GM06990 (cell line): Measurements from ENCODE around the gene BCL7B.

ENCODE experiments used
- DNase-seq: peaks from one replicate; pipeline ENCODE4 v3.0.0-alpha.2; 2011; ENCODE audit not compliant: insufficient read length; ENCODE audit errors: extremely low read depth
- H3K27me3 ChIP-seq: replicated peaks from 2 replicates; pipeline ENCODE4 v1.6.0; 2011; ENCODE audit warnings: low read length; ENCODE audit not compliant: control insufficient read depth, insufficient read depth
- H3K36me3 ChIP-seq: 2 replicates; pipeline ENCODE4 v1.5.1; 2011; ENCODE audit warnings: low read length; ENCODE audit not compliant: control insufficient read depth, insufficient read depth
- H3K4me3 ChIP-seq: replicated peaks from 2 replicates; pipeline ENCODE4 v1.5.1; 2011; ENCODE audit warnings: low read depth, mild to moderate bottlenecking, control low read depth, low read length
- TF ChIP-seq, protein P1 (sequence below): IDR thresholded peaks from 2 replicates; pipeline ENCODE4 v1.5.1; 2011; ENCODE audit warnings: low read length, control low read depth, mild to moderate bottlenecking, inconsistent platforms; ENCODE audit not compliant: insufficient read depth, poor library complexity, severe bottlenecking

The BCL7B gene

DNA sequence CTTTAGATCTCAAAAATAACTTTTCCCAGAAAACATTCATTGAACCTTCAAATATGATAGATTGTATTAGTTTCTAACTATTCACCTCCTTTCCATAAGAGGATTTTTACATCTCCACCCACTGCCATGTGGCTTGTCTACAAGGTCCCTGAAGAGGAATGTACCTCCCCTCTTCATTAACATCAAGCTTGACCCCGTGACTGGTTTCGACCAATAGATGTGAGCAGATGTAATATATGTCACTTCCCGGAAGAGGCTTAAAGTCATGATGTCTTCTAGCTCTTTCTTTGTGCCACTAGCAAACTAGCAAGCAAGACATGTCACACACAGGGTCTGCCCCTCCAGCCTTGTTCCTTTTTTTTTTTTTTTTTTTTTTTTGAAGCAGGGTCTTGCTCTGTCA, 42.3 kb downstream of the BCL7B start:
- no peak overlapping the region for H3K4me3 ChIP-seq
- peaks cover 5% of the 10 kb centered on the region for H3K36me3 ChIP-seq
- no peaks in the 10 kb centered on the region for H3K27me3 ChIP-seq
- TF ChIP-seq, protein P1, sequence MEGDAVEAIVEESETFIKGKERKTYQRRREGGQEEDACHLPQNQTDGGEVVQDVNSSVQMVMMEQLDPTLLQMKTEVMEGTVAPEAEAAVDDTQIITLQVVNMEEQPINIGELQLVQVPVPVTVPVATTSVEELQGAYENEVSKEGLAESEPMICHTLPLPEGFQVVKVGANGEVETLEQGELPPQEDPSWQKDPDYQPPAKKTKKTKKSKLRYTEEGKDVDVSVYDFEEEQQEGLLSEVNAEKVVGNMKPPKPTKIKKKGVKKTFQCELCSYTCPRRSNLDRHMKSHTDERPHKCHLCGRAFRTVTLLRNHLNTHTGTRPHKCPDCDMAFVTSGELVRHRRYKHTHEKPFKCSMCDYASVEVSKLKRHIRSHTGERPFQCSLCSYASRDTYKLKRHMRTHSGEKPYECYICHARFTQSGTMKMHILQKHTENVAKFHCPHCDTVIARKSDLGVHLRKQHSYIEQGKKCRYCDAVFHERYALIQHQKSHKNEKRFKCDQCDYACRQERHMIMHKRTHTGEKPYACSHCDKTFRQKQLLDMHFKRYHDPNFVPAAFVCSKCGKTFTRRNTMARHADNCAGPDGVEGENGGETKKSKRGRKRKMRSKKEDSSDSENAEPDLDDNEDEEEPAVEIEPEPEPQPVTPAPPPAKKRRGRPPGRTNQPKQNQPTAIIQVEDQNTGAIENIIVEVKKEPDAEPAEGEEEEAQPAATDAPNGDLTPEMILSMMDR: no peak
- DNase-seq: no peak

DNA sequence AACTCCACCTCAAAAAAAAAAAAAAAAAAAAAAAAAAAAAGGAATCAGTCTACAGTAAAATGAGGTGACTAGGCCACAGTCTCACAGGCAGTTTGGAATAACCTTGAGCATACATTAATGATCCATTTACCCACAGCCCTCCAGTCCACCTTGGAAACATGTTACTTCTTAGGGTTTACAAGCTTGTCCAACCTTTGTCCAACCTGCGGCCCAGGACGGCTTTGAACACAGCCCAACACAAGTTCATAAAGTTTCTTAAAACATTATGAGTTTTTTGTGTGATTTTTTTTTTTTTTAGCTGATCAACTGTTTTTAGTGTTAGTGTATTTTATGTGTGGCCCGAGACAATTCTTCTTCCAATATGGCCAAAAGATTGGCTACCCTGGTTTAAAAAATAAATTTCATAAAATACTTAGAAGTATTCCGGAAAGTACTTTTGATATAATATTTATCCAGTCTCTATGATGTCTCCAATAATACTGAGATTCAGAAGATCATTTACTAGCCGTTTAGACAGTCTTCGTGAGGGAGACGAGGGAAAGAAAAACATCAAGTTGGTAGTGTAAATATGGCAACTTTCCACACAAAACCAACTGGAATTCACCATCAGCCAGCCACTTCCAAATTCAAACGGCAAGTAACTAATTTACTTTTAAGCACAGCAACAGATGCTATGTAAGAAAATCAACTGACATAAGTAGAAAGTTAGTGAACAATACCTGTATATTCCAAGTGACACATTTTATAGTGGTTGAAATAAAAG, 45.3 kb downstream of the BCL7B start:
- H3K4me3 ChIP-seq: no peak overlapping the region
- H3K36me3 ChIP-seq: peaks cover 11% of the 10 kb centered on the region
- no peak for DNase-seq
- no peaks in the 10 kb centered on the region for H3K27me3 ChIP-seq
- TF ChIP-seq, protein P1: no peak

DNA sequence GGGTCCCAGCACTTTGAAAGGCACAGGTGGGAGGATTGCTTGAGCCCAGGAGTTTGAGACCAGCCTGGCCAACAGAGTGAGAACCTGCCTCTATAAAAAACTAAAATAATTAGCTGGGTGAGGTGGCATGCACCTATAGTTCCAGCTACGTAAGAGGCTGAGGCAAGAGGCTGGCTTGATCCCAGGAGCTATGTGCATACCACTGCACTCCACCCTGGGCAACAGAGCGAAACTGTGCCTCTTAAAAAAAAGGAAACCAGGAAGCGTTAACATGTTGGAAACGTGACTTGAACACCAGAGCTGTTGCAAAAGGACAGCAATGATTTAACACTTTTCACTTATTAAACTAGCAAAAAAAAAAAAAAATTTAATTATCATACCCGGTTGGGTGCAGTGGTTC, 48.0 kb downstream of the BCL7B start:
- Histone ChIP-seq H3K36me3 (peaks cover 8% of the 10 kb centered on the region), H3K27me3 (no peaks in the 10 kb centered on the region), H3K4me3 (no peak overlapping the region)
- TF ChIP-seq, protein P1: no peak
- DNase-seq: no peak

DNA sequence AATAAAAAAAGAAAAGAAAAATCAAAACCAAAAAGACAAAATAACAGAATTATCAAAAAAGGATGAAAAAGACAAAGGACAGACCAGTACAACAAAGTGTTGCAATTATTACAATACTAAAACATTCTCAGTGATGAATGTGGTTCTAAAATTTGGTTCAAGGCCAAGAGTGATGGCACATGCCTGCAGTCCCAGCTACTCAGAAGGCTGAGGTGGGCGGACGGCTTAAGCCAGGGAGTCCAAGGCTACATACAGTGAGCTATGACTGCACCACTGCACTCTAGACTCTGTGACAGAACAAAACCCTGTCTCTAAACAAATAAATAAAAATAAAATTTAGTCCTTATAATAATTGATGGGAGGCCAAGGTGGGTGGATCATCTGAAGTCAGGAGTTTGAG, 49.9 kb downstream of the BCL7B start:
- Histone ChIP-seq H3K36me3 (peaks cover 14% of the 10 kb centered on the region), H3K27me3 (no peaks in the 10 kb centered on the region), H3K4me3 (no peak overlapping the region)
- DNase-seq: no peak
- TF ChIP-seq, protein P1: no peak

DNA sequence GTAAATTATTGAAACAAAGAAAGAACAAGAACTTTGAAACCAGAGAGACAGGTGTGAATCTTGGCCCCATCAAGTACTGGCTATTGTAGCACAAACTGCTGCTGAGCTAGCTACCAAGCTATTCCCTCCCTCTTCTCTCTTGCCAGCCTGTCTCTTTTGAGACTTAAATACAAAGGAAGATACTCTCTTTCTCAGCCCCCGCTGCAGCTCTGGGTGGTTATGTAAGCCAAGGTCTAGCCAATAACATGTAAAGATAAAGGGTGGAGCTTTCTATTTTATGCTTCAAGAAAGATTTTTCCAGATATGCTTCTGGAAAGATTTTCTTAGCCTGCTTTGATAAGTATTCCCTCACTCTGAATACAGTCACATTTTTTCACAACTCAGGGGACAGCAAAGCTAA, 52.6 kb downstream of the BCL7B start:
- Histone ChIP-seq H3K4me3 (no peak overlapping the region), H3K36me3 (peaks cover 18% of the 10 kb centered on the region), H3K27me3 (no peaks in the 10 kb centered on the region)
- DNase-seq: no peak
- TF ChIP-seq, protein P1: no peak

DNA sequence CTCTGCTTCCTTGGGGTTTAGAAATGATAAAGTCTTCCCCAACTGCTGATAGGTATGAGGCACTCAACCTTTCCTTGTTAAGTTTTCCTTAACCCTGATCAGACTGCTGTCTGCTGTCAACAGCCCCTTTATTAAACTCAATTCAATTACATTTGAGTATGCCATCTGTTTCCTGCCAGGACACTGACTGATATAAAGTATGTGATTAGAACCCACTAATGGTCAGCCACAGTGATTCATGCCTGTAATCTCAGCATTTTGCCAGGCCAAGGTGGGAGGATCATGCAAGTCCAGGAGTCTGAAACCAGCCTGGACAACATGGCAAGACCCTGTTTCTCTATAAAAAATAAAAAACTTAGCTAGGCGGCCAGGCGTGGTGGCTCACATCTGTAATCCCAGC, 53.5 kb downstream of the BCL7B start:
- Histone ChIP-seq H3K4me3 (no peak overlapping the region), H3K36me3 (peaks cover 20% of the 10 kb centered on the region), H3K27me3 (no peaks in the 10 kb centered on the region)
- no peak for DNase-seq
- TF ChIP-seq, protein P1: no peak
